Mesenteric fat pad (tissue), 1 donor: ENCODE results near the gene STAM2. TPM values are rescaled to one million over a fixed set of nuclear protein-coding genes. Genes with fewer than 3 reads are reported as not detected.

Experiments
- DNase-seq: peaks from one replicate; pipeline ENCODE4 v3.0.0-alpha.2; 2020; ENCODE audit warnings: low spot score
- total RNA-seq: library from RNA; stranded (reverse); fragmentation: NEBNext Ultra II Directional; extraction: Animal tissue kit (Norgen Biotek cat#: 25700); gene quantifications from one replicate; pipeline ENCODE4 v1.2.1, GENCODE V29; 2021
- donor health status: DM: yes; HTN: yes; CAD: no.

STAM2 gene
- total RNA-seq, 1 donor from 2014 or later, result 31.4 TPM

- DNase-seq, result no peak
Observed at GRCh38 chr2:152075461-152076050, 100.0 kb downstream of the STAM2 start.

GRCh38 chr2:152072011-152072410 lies 103.6 kb downstream of the STAM2 start:
- no peak for DNase-seq

DNA sequence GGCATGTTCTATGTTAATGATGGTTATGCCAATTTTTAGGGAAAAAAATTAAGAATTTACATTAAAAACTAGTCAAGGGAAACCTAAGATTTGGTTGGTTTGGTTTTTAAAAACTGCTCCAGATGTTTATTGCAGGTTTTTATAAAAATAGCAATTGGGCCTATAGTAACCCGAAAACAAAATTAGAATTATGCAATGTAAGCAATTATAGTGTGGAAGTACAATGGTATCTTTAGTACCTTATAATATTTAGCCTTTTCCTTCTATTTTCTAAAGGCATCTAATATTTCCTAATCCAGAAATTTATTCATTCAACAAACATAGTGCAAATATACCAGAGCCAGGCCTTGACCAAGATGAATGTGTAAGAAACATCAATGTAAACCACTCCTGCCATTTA lies 104.0 kb downstream of the STAM2 start:
- no peak for DNase-seq

DNA sequence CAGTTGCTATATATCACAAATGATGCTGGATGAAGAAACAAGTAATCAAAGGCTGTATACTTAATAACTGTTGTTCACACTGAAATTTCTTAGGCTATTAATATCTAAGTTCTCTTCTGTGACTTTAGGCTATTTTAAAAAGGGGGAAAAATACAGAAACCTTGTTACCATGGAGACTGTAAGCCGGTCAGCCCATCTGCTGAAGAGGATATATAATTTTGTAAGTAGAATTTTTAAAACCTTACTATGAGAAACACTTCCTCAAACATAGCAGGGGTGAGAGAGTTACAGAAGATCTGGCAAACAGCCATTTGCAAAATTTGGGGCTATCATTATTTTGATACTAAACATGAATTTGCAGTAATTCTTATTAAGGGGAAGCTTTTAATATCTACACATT lies 104.5 kb downstream of the STAM2 start:
- no peak for DNase-seq

DNA sequence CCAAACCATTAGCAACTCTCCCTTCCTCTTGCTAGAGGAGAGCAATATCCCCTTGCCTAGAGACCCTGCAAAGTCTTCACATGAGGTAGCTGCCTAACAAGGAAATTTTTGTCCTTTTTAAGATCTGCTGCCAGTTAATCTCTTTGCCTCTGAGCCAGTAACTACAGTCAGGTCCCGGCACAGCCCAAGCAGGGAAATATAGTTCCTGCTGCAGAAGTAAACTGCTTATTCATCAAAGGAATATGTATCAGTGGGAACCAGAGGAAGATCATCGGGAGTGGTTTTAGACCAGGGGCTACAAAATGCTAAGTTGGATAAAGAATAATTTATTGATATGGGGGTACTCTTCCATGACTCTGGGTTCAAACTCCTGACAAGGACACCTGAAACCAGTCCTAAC lies 107.3 kb downstream of the STAM2 start:
- DNase-seq, result no peak

DNA sequence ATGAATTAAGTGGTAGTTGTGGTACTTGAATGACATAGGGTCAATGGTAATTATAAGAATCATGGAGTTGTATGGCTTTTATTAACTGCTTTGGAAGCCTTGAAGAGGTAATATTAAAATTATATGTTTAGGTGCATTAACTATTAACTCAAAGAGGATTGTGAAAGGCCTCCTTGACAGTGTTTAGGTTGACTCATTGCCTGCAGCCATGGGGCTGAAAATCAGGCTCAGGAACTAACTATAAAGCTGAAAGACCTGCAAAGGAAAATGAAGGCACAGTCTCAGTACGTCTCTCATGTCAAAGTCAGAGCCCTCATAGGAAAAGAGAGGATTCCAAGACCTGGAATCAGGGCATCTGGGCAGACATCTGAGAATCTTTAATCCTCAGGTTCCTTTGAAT lies 107.7 kb downstream of the STAM2 start:
- DNase-seq, result no peak

Other genes starting within 250 kb of the STAM2 start
- gene CACNB4, start 76.7 kb downstream of the STAM2 start, total RNA-seq, result 1.7 TPM
- gene FMNL2, start 159.4 kb upstream of the STAM2 start, total RNA-seq, result 57.6 TPM